GM23338 (cell line): Measurements from ENCODE around the gene AGPAT4. TPM values are rescaled to one million over a fixed set of nuclear protein-coding genes. Genes with fewer than 3 reads are reported as not detected.

Experiments
- ATAC-seq: fragments of 200-7000 bp; cut with Tn5 transposase; 3 replicates; pipeline ENCODE4 v1.9.1; 2020
- DNase-seq: peaks from one replicate; pipeline ENCODE4 v3.0.0-alpha.2; 2015; ENCODE audit warnings: low spot score
- H2AFZ ChIP-seq: fragments of 200-600 bp; sonication (generic); 2 replicates; pipeline ENCODE4 v1.8.0; 2016; ENCODE audit warnings: antibody characterized with exemption, mild to moderate bottlenecking, moderate library complexity
- H3F3A ChIP-seq: fragments of 200-600 bp; sonication (generic); replicated peaks from 2 replicates; pipeline ENCODE4 v1.8.0; 2017; ENCODE audit warnings: antibody characterized with exemption, mixed run types, low read depth
- H3K27ac ChIP-seq: fragments of 200-600 bp; sonication (generic); 2 replicates; pipeline ENCODE4 v1.6.1; 2016; ENCODE audit warnings: low read depth
- H3K27me3 ChIP-seq: fragments of 200-600 bp; sonication (generic); 2 replicates; pipeline ENCODE4 v1.8.0; 2016; ENCODE audit warnings: mild to moderate bottlenecking, mixed run types, moderate library complexity; ENCODE audit not compliant: insufficient read depth
- H3K36me3 ChIP-seq: fragments of 200-600 bp; sonication (generic); 2 replicates; pipeline ENCODE4 v1.8.0; 2016; ENCODE audit warnings: mild to moderate bottlenecking; ENCODE audit not compliant: insufficient read depth
- H3K4me1 ChIP-seq: fragments of 200-600 bp; sonication (generic); 2 replicates; pipeline ENCODE4 v1.8.0; 2016; ENCODE audit warnings: mild to moderate bottlenecking, moderate library complexity; ENCODE audit not compliant: insufficient read depth
- H3K4me2 ChIP-seq: fragments of 200-600 bp; sonication (generic); 2 replicates; pipeline ENCODE4 v1.7.1; 2017; ENCODE audit warnings: mixed run types
- H3K4me3 ChIP-seq: fragments of 200-600 bp; sonication (generic); 2 replicates; pipeline ENCODE4 v1.6.1; 2016; ENCODE audit warnings: mixed run types
- H3K79me2 ChIP-seq: fragments of 200-600 bp; sonication (generic); replicated peaks from 2 replicates; pipeline ENCODE4 v1.8.0; 2017; ENCODE audit warnings: mild to moderate bottlenecking; ENCODE audit not compliant: insufficient read depth
- H3K9me2 ChIP-seq: fragments of 200-600 bp; sonication (generic); 2 replicates; pipeline ENCODE4 v1.8.0; 2017; ENCODE audit not compliant: insufficient read depth
- H4K20me1 ChIP-seq: fragments of 200-600 bp; sonication (generic); replicated peaks from 2 replicates; pipeline ENCODE4 v1.8.0; 2017; ENCODE audit warnings: mild to moderate bottlenecking; ENCODE audit not compliant: insufficient read depth
- H3K27ac Mint-ChIP-seq: 2 replicates; pipeline ENCODE4 v1.8.0; 2020; ENCODE audit warnings: inconsistent platforms, mild to moderate bottlenecking, moderate library complexity, mixed read lengths
- H3K27me3 Mint-ChIP-seq: 3 replicates; pipeline ENCODE4 v1.8.0; 2022; ENCODE audit warnings: low read depth, mild to moderate bottlenecking, moderate library complexity, mixed read lengths, inconsistent platforms; ENCODE audit not compliant: insufficient read depth, poor library complexity
- H3K36me3 Mint-ChIP-seq: 3 replicates; pipeline ENCODE4 v1.8.0; 2021; ENCODE audit warnings: low read depth, mild to moderate bottlenecking, inconsistent platforms, moderate library complexity, mixed read lengths
- H3K4me1 Mint-ChIP-seq: 3 replicates; pipeline ENCODE4 v1.8.0; 2020; ENCODE audit warnings: mild to moderate bottlenecking, inconsistent platforms, mixed read lengths
- H3K4me3 Mint-ChIP-seq: 3 replicates; pipeline ENCODE4 v1.8.0; 2021; ENCODE audit warnings: moderate library complexity, mild to moderate bottlenecking, inconsistent platforms, mixed read lengths
- H3K9me3 Mint-ChIP-seq: 3 replicates; pipeline ENCODE4 v1.8.0; 2020; ENCODE audit warnings: moderate library complexity, mild to moderate bottlenecking, inconsistent platforms, mixed read lengths
- CREB1 ChIP-seq: fragments of 250-450 bp; sonication (Bioruptor Pico); IDR thresholded peaks from 2 replicates; pipeline ENCODE4 v1.5.0; 2020; ENCODE audit warnings: low read depth, mild to moderate bottlenecking, moderate library complexity
- CTCF ChIP-seq, 2 experiments: fragments of 200-600 bp in 1 of 2; sonication (generic) in 1 of 2; conservative IDR thresholded peaks; 2 replicates each; pipeline versions ENCODE4 v1.5.1 to v1.6.1; 2016 to 2017; ENCODE audit warnings: antibody characterized with exemption in 2 of 2, low read depth in 2 of 2, mild to moderate bottlenecking in 2 of 2, moderate library complexity in 1 of 2
- ETS1 ChIP-seq: IDR thresholded peaks from 2 replicates; pipeline ENCODE4 v1.6.1; 2016; ENCODE audit warnings: antibody characterized with exemption
- EZH2 ChIP-seq: fragments of 200-600 bp; sonication (generic); IDR thresholded peaks from one replicate; pipeline ENCODE4 v1.8.0; 2017; ENCODE audit warnings: antibody characterized with exemption, mild to moderate bottlenecking, low read depth; ENCODE audit not compliant: unreplicated experiment
- EZH2phosphoT487 ChIP-seq: fragments of 200-600 bp; sonication (generic); IDR thresholded peaks from one replicate; pipeline ENCODE4 v1.8.1; 2018; ENCODE audit warnings: antibody characterized with exemption; ENCODE audit not compliant: unreplicated experiment
- JUNB ChIP-seq: IDR thresholded peaks from one replicate; pipeline ENCODE4 v1.6.1; 2016; ENCODE audit warnings: antibody characterized with exemption; ENCODE audit not compliant: unreplicated experiment
- NANOG ChIP-seq: IDR thresholded peaks from 2 replicates; pipeline ENCODE4 v1.6.1; 2016; ENCODE audit warnings: antibody characterized with exemption, borderline replicate concordance
- POLR2AphosphoS5 ChIP-seq: IDR thresholded peaks from 2 replicates; pipeline ENCODE4 v1.6.1; 2016; ENCODE audit warnings: antibody characterized with exemption, low read depth
- STAT1 ChIP-seq: IDR thresholded peaks from one replicate; pipeline ENCODE4 v1.6.1; 2016; ENCODE audit warnings: antibody characterized with exemption; ENCODE audit not compliant: unreplicated experiment
- ZNF114 ChIP-seq: fragments of 250-450 bp; sonication (Bioruptor Pico); IDR thresholded peaks from 2 replicates; pipeline ENCODE4 v1.5.0; 2020; ENCODE audit warnings: mild to moderate bottlenecking, moderate library complexity
- ZNF331 ChIP-seq: fragments of 250-450 bp; sonication (Bioruptor Pico); IDR thresholded peaks from 2 replicates; pipeline ENCODE4 v1.5.0; 2020; ENCODE audit warnings: low read depth, mild to moderate bottlenecking, moderate library complexity
- ZNF462 ChIP-seq: fragments of 250-450 bp; sonication (Bioruptor Pico); IDR thresholded peaks from 2 replicates; pipeline ENCODE4 v1.5.0; 2020; ENCODE audit warnings: mild to moderate bottlenecking, moderate library complexity
- polyA plus RNA-seq: library from polyadenylated mRNA; unstranded; fragments of >200 nt; fragmentation: Nextera tagmentation; extraction: Ambion mirVana; gene quantifications from 2 replicates; pipeline ENCODE4 v1.2.1, GENCODE V29; 2016
- total RNA-seq: library from RNA; depleted of rRNA; stranded (reverse); fragments of >200 nt; shearing (Covaris generic); gene quantifications from 2 replicates; pipeline ENCODE4 v1.2.3, GENCODE V29; 2014
- TF ChIP-seq, protein P1 (sequence below): IDR thresholded peaks from one replicate; pipeline ENCODE4 v1.6.1; 2018; ENCODE audit warnings: antibody characterized with exemption; ENCODE audit not compliant: unreplicated experiment

AGPAT4 gene
- total and polyA plus RNA-seq, 2 experiments from 2014 or later, result 8.9 to 19.3 TPM

DNA sequence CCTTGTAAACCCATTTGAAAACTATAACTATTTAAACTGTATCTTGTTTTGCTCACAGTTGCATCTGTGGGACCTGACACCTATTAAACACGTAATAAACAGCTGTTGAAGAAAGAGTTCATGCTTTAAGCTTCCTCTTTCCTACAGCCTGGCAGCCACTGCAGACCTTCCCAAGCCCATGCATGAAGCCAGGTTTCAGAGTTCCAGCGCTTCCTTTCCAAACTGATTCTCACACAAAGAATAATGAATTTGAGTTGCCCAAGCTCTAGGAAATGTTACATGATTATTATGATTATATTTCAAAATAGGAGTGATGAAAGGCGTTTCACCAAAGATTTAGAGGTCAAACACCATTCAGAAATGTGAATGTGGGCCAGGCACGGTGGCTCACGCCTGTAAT is 3.7 kb downstream of the AGPAT4 start:
- Histone ChIP-seq H3K79me2 (peaks cover 78% of the 10 kb centered on the region), H3K4me2 (no peak overlapping the region), H3F3A (no peaks in the 10 kb centered on the region), H3K36me3 (no peaks in the 10 kb centered on the region), H4K20me1 (peaks cover 24% of the 10 kb centered on the region), H2AFZ (no peak overlapping the region), H3K4me1 (peaks cover 31% of the 10 kb centered on the region), H3K9me2 (no peaks in the 10 kb centered on the region), H3K27ac (no peak overlapping the region), H3K4me3 (no peak overlapping the region), H3K27me3 (no peaks in the 10 kb centered on the region)
- no peak for ATAC-seq
- Mint-ChIP-seq H3K27me3 (peaks cover 2% of the 10 kb centered on the region), H3K9me3 (no peaks in the 10 kb centered on the region), H3K27ac (no peak overlapping the region), H3K36me3 (peaks cover 15% of the 10 kb centered on the region), H3K4me1 (peaks cover 55% of the 10 kb centered on the region), H3K4me3 (no peak overlapping the region)
- DNase-seq, result no peak
- no peak for TF ChIP-seq ZNF331 (CRISPR knock-in tag)
- no peak for TF ChIP-seq POLR2AphosphoS5
- no peak for TF ChIP-seq ETS1
- no peak for TF ChIP-seq NANOG
- TF ChIP-seq ZNF114 (CRISPR knock-in tag), result no peak
- TF ChIP-seq, protein P1, sequence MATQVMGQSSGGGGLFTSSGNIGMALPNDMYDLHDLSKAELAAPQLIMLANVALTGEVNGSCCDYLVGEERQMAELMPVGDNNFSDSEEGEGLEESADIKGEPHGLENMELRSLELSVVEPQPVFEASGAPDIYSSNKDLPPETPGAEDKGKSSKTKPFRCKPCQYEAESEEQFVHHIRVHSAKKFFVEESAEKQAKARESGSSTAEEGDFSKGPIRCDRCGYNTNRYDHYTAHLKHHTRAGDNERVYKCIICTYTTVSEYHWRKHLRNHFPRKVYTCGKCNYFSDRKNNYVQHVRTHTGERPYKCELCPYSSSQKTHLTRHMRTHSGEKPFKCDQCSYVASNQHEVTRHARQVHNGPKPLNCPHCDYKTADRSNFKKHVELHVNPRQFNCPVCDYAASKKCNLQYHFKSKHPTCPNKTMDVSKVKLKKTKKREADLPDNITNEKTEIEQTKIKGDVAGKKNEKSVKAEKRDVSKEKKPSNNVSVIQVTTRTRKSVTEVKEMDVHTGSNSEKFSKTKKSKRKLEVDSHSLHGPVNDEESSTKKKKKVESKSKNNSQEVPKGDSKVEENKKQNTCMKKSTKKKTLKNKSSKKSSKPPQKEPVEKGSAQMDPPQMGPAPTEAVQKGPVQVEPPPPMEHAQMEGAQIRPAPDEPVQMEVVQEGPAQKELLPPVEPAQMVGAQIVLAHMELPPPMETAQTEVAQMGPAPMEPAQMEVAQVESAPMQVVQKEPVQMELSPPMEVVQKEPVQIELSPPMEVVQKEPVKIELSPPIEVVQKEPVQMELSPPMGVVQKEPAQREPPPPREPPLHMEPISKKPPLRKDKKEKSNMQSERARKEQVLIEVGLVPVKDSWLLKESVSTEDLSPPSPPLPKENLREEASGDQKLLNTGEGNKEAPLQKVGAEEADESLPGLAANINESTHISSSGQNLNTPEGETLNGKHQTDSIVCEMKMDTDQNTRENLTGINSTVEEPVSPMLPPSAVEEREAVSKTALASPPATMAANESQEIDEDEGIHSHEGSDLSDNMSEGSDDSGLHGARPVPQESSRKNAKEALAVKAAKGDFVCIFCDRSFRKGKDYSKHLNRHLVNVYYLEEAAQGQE, result no peak
- no peak for TF ChIP-seq STAT1
- no peak for TF ChIP-seq ZNF462 (CRISPR knock-in tag)
- TF ChIP-seq CTCF (conservative IDR thresholded peaks at IDR 0.05; ENCODE audit: low read depth in 2 of 2), result no peak
- no peak for TF ChIP-seq JUNB
- TF ChIP-seq CREB1 (CRISPR knock-in tag), result no peak
- no peak for TF ChIP-seq EZH2phosphoT487
- TF ChIP-seq EZH2, result no peak
